Hepatocyte (in vitro differentiated cells): Measurements from ENCODE around the gene CREB5.

ENCODE experiments used
- EZH2 ChIP-seq: fragments of 200-600 bp; sonication (generic); IDR thresholded peaks from 2 replicates; pipeline ENCODE4 v1.6.1; 2016; ENCODE audit warnings: antibody characterized with exemption, mild to moderate bottlenecking, borderline replicate concordance
- EZH2phosphoT487 ChIP-seq: fragments of 200-600 bp; sonication (generic); IDR thresholded peaks from one replicate; pipeline ENCODE4 v1.6.1; 2018; ENCODE audit warnings: antibody characterized with exemption, mild to moderate bottlenecking, low read depth, moderate library complexity; ENCODE audit not compliant: unreplicated experiment, severe bottlenecking

- TF ChIP-seq EZH2 (no peak), EZH2phosphoT487 (no peak)
These were observed 6.7 kb upstream of the CREB5 start for GRCh38 chr7:28405662-28406061.
